Activated B cell treated with CpG ODN at 0.5 μM for 24 hours (primary cell): Measurements from ENCODE around the gene MTHFD2L. TPM values are rescaled to one million over a fixed set of nuclear protein-coding genes. Genes with fewer than 3 reads are reported as not detected.

Experiments
- ATAC-seq: fragments of 200-7000 bp; cut with Tn5 transposase; one replicate; pipeline ENCODE4 v1.10.0; 2021; ENCODE audit warnings: low read depth, mild to moderate bottlenecking, moderate library complexity
- CTCF ChIA-PET: fragments of 350-600 bp; sonication (Branson Sonifier 250); formaldehyde crosslinking; loops from one replicate; lab custom pipeline; 2021; ENCODE audit warnings: antibody characterized with exemption; lab: Charles Lee
- POLR2A ChIA-PET: fragments of 350-600 bp; sonication (Branson Sonifier 250); formaldehyde crosslinking; loops from one replicate; lab custom pipeline; 2021; ENCODE audit warnings: antibody characterized with exemption; lab: Charles Lee
- DNase-seq: peaks from one replicate; pipeline ENCODE4 v3.0.0; 2022
- H3K27ac Mint-ChIP-seq: one replicate; pipeline ENCODE4 v1.8.0; 2020; ENCODE audit warnings: mixed read lengths
- H3K27me3 Mint-ChIP-seq: one replicate; pipeline ENCODE4 v1.8.0; 2021; ENCODE audit warnings: mixed read lengths
- H3K36me3 Mint-ChIP-seq: one replicate; pipeline ENCODE4 v1.8.0; 2021; ENCODE audit warnings: low read depth, mixed read lengths
- H3K4me1 Mint-ChIP-seq: one replicate; pipeline ENCODE4 v1.8.0; 2021; ENCODE audit warnings: mixed read lengths
- H3K4me3 Mint-ChIP-seq: one replicate; pipeline ENCODE4 v1.8.0; 2020; ENCODE audit warnings: mild to moderate bottlenecking, mixed read lengths
- H3K9me3 Mint-ChIP-seq: one replicate; pipeline ENCODE4 v1.8.0; 2020; ENCODE audit warnings: mixed read lengths
- intact Hi-C: fragments of 100-400 bp; cut with micrococcal nuclease; formaldehyde crosslinking; loops from one replicate; pipeline ENCODE4 v1.15.1; 2024
- total RNA-seq: library from RNA; stranded (reverse); gene quantifications from 2 replicates; pipeline ENCODE4 v1.2.3, GENCODE V29; 2022
- TF ChIP-seq, protein P1 (sequence below): fragments of 200-600 bp; IDR thresholded peaks from one replicate; pipeline ENCODE4 v1.8.0; 2022; ENCODE audit warnings: antibody characterized with exemption, mild to moderate bottlenecking

The MTHFD2L gene
- total RNA-seq, 1 donor from 2014 or later = 14.3 TPM

DNA sequence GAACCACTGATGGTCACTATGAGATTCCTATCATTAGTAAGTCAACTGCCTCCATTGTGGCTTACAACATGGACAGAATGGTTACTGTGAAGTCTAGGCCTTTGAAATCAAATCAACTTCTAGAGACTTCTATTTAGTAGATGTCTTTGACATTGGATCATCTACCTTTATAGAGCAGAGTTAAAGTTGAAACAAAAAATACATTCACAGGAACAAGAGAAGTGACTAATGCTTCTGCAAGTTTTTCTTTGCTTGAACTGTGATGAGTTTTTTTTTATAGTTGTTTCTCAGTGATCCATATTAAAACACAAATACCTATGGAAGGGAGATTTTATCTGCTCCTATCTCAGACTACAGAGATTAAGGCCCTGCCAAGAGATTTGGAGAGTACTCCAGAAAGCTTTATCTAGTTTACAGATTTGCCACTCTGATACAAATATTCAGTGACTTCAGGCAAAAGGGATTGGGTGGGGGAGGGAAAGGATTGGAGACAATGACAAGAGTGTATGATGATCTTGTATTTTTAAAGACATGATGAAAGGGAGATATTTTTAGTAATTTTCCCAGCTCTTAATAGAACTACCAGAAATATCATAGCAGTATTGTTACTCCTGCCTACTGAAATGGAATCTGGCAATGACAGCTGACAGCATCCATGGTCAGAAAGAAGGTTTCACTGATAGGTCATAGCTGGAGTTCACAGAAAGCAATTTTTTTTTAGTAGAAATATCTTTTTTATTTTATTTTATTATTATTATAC, 134.4 kb downstream of the MTHFD2L start:
- H3K36me3 Mint-ChIP-seq = no peaks in the 10 kb centered on the region
- H3K27me3 Mint-ChIP-seq = no peaks in the 10 kb centered on the region
- no peak for DNase-seq
- CTCF ChIA-PET = no interaction called here
- no peaks in the 10 kb centered on the region for H3K9me3 Mint-ChIP-seq
- H3K4me3 Mint-ChIP-seq = no peak overlapping the region
- TF ChIP-seq, protein P1, sequence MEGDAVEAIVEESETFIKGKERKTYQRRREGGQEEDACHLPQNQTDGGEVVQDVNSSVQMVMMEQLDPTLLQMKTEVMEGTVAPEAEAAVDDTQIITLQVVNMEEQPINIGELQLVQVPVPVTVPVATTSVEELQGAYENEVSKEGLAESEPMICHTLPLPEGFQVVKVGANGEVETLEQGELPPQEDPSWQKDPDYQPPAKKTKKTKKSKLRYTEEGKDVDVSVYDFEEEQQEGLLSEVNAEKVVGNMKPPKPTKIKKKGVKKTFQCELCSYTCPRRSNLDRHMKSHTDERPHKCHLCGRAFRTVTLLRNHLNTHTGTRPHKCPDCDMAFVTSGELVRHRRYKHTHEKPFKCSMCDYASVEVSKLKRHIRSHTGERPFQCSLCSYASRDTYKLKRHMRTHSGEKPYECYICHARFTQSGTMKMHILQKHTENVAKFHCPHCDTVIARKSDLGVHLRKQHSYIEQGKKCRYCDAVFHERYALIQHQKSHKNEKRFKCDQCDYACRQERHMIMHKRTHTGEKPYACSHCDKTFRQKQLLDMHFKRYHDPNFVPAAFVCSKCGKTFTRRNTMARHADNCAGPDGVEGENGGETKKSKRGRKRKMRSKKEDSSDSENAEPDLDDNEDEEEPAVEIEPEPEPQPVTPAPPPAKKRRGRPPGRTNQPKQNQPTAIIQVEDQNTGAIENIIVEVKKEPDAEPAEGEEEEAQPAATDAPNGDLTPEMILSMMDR = no peak
- POLR2A ChIA-PET = no interaction called here
- H3K4me1 Mint-ChIP-seq = no peaks in the 10 kb centered on the region
- no peak overlapping the region for H3K27ac Mint-ChIP-seq
- ATAC-seq = no peak
- intact Hi-C loops = no loop called here

DNA sequence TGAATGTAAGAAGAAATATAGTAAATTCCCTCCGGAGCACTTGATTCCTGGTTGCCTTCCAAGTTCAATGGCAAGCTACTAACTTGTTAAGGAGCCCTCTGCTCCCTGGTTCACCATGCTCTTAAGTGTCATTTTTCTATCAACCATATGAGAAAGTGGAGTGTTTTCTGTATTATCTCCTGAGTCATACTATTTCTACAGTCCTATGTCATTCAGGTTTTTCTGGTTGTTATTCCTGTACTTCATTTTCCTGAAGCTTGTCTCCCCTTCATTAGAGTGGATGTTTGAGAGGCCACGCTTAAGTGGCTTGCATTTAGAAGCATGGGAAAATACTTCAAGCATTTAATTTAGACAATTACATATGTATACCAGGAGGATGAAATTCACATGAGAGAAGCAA, 135.6 kb downstream of the MTHFD2L start:
- H3K4me3 Mint-ChIP-seq = no peak overlapping the region
- no peaks in the 10 kb centered on the region for H3K36me3 Mint-ChIP-seq
- no peak overlapping the region for H3K27ac Mint-ChIP-seq
- H3K4me1 Mint-ChIP-seq = no peaks in the 10 kb centered on the region
- no peaks in the 10 kb centered on the region for H3K9me3 Mint-ChIP-seq
- intact Hi-C loops = no loop called here
- CTCF ChIA-PET = no interaction called here
- TF ChIP-seq, protein P1 = no peak
- no peaks in the 10 kb centered on the region for H3K27me3 Mint-ChIP-seq
- no peak for DNase-seq
- POLR2A ChIA-PET = no interaction called here
- no peak for ATAC-seq

DNA sequence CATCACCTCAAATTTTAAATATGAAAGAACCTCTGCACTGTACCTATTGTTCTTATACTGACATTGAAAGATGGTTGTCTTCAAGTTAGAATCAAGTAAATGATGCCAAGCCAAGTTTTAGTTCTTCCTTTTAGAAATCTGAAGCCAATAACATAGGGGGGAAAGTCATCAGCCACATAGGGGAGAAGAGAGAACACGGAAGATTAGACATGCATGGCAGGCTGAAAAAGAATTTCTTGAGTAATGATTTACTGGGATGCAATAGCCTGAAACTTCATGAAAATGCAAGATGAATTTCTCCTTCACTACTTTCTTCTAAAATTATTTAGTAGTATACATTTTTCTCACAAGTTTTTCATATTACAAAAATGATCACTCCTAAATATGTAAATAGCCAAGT, 136.8 kb downstream of the MTHFD2L start:
- ChIA-PET POLR2A (no interaction called here), CTCF (no interaction called here)
- intact Hi-C loops = no loop called here
- no peak for DNase-seq
- Mint-ChIP-seq H3K36me3 (no peaks in the 10 kb centered on the region), H3K9me3 (no peaks in the 10 kb centered on the region), H3K4me3 (no peak overlapping the region), H3K4me1 (no peaks in the 10 kb centered on the region), H3K27me3 (no peaks in the 10 kb centered on the region), H3K27ac (no peak overlapping the region)
- no peak for ATAC-seq
- TF ChIP-seq, protein P1 = no peak

DNA sequence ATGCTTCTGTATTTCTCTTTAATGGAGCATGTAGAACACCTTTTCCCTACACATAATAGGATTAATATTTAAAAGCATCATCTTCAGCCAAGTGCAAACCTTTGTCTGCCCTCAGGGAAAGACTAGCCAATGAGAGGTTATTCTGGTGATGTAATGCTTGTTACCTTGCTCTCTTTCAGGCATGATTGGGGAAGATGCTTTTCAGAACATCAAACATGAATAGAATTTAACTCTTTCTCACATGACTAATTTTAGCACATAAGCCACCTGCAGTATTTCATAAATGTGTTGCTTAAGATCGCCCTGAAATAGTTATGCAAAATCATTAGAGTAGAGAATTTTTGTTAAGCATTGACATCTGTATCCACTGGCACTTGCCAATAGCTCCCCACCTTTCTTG, 139.6 kb downstream of the MTHFD2L start:
- ChIA-PET CTCF (no interaction called here), POLR2A (no interaction called here)
- no peaks in the 10 kb centered on the region for H3K36me3 Mint-ChIP-seq
- H3K27ac Mint-ChIP-seq = no peak overlapping the region
- no peaks in the 10 kb centered on the region for H3K9me3 Mint-ChIP-seq
- DNase-seq (no peak), ATAC-seq (no peak)
- intact Hi-C loops = no loop called here
- H3K27me3 Mint-ChIP-seq = no peaks in the 10 kb centered on the region
- H3K4me1 Mint-ChIP-seq = no peaks in the 10 kb centered on the region
- no peak overlapping the region for H3K4me3 Mint-ChIP-seq
- TF ChIP-seq, protein P1 = no peak

DNA sequence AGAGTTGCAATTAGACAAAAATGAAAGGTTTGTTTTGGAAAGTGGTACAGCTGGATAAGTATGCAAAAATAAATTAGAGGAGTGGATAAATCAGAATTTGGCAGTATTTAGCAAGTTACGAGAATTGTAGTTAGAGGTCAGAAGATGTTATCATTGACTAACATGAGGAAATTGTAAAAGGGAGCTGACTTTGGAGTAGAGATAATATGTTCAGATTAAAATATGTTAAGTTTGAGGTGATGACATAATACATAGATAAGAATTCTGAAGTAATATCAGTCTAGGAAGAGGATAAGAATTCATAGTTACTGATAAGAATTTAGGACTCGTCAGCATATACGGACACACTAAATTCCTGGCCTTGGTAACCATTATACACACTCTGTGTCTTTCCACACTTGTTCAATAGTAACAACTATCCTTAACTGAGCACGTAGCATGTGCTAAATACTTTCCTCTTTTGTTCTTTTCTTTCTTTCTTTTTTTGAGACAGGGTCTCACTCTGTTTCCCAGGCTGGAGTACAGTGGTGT, 146.2 kb downstream of the MTHFD2L start:
- H3K27me3 Mint-ChIP-seq = no peaks in the 10 kb centered on the region
- no peaks in the 10 kb centered on the region for H3K36me3 Mint-ChIP-seq
- H3K4me3 Mint-ChIP-seq = no peak overlapping the region
- ATAC-seq (no peak), DNase-seq (no peak)
- ChIA-PET POLR2A (no interaction called here), CTCF (no interaction called here)
- no peaks in the 10 kb centered on the region for H3K9me3 Mint-ChIP-seq
- intact Hi-C loops = no loop called here
- TF ChIP-seq, protein P1 = no peak
- H3K27ac Mint-ChIP-seq = no peak overlapping the region
- no peaks in the 10 kb centered on the region for H3K4me1 Mint-ChIP-seq
